Activated gamma-delta T cell treated with Interleukin-2 at 50 U/mL for 16 hours (primary cell): ENCODE data around the gene POLR3G.

Experiments
- DNase-seq: peaks from one replicate; pipeline ENCODE4 v3.0.0-alpha.2; 2020

POLR3G gene

DNA sequence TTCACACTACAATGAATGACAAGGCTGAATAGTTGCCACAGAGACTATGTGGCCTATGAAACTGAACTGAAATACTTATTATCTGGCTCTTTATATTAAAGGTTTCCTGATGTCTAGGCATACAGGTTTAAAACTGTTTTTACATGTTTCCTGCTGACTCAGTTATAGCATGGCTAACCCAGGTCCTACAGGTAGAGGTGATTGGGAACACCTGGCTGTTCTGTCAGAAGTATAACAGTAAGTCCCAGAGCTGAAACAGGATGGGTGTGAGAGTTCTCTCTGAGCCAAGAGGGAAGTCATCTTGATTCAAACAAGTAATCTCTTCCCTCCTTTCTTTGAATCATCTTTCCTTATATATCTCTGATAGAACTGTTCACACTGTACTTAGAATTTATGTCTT is 79.0 kb downstream of the POLR3G start:
- DNase-seq, result no peak

DNA sequence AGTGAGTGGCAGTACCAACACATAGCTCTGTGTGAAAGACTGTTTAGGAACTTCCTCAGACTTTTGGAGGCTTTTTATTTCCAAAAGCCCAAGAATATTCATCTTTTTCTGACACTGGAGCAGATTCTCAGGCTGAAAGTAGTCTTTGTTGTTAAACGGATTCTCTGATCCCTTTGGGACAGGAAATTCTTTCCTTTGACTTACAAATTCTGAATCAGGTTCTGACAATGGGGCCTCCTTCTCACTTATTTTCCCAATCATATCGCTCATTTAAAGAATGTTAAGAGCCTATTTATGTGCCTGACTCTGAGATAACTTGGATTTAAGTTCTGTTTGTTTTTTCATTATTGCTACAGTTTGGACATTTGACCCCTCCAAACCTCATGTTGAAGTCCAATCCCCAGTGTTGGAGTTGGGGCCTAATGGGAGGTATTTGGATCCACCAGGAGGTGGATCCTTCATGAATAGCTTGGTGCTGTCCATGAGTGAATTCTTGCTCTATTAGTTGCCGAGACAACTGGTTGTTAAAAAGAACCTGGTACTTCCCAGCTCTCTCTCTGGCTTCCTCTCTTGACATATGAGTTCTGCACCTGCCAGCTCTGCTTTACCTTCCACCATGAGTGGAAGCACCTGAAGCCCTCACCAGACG is 79.8 kb downstream of the POLR3G start:
- DNase-seq, result no peak

DNA sequence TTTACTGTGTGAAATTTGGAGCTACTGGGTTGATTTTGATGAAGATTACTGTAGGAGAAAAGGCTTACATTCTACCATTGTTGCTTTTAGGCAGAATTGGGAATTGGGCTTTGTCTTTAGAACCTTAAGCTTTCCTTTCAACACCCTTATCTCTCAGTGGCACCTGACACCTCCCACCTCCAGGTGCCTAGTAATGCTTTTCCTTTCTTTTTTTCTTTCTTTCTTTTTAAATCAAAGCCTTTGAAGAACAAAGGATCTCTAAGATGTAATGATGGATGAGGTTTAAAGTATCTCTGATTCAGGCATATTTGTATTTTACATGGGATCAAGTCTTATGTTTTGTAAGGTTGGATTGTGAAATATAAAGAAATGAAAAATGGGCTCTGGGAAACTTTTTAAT is 81.0 kb downstream of the POLR3G start:
- DNase-seq, result no peak

DNA sequence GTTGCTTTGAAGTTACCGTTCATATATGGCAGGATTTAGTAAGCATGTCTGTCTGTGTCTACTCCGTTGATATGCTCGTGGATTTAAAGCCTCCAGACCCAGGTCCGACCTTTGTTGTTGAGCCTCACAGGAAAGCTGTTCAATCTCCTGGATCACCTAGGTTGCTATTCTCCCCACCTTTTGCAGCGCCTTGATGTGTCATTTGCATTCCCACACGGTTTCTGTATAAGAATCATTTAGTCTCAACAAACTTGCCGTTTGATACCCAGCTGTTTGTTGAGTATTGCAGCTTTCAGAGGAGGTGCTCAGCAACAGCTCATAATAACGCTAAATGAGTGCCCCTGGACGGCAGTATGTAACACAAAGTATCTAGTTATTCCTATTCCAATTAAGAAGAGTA is 82.7 kb downstream of the POLR3G start:
- DNase-seq, result no peak

DNA sequence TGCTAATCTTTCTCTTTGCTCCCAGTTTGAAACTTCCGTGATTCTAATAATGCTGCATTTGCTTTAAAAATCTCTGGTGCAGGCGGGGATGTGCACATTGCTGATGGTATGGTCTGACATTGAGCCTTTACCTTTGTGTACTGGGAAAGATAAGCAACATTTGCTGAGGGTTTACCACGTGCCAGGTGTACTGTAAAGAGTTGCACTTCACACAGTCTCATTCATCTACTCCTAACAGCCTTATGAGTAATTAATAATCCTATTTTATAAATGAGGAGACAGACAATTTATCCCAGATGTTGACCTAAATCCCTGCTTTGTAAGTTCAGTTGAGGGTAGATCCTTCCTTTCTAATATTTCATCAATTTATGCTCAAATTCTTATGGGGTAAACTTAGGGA is 83.2 kb downstream of the POLR3G start:
- DNase-seq, result no peak

DNA sequence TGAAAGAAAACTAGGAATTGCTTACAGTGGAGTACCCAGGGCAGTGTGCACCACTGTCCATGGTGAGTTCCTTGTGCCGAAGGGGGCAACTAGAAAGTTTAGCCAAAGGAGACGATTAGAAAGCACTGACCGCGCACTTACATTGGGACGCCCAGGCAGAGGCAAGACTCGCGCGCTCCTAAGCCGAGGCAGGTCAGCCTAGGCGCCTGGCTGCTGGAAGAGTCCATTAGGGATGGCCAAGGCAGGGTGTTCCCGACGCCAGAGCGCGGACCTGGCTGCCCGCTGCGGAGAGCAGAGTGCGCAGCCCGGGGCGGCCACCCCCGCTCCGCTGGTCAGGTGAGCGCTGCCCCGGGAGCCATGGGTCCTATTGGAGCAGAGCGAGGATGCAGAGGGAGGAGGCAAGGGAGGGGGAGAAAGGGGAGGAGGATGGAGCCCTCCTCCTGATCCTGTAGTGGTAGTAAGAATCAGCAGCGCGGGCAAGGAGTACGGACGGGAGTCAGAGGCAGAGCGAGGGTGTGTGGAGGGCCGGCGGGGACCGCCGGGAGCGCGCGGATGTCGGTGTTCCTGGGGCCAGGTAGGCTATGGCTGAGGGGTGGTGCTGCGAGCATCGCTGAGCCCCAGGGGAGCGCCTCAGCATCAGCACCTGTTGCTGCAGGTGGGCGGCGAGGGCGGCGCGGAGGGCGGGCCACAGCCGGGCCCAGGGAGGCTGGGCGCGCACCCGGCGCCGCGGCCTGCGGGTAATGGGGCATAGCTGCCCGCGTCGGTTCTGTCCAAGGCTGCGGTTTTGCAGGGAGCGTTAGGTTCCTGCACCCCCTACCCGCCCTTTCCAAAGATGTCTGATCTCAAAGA is 83.9 kb downstream of the POLR3G start, which contains the start of gene ADGRV1:
ADGRV1 (plus strand) TSS at position 454 of the 849 bp plus-strand sequence; CDS start at position 553, 99 bp downstream.
- DNase-seq, result no peak

DNA sequence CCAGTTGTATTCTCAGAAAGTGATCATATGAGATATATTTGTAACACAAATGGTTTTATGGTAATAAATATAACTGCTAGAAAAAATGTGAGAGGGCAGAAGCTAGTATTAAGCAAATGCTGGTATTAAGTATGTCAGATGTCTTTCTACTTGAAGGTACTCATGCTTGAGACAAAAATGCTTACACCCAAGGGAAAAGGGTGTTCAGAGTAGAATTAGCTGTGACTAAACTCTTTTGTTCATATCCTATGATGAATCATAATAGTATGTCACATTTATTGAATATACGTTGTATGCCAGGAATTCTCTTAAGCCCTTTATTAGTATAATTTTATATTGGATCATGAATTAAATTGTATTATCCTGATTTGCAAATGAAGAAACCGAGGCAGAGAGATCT is 86.1 kb downstream of the POLR3G start:
- no peak for DNase-seq

DNA sequence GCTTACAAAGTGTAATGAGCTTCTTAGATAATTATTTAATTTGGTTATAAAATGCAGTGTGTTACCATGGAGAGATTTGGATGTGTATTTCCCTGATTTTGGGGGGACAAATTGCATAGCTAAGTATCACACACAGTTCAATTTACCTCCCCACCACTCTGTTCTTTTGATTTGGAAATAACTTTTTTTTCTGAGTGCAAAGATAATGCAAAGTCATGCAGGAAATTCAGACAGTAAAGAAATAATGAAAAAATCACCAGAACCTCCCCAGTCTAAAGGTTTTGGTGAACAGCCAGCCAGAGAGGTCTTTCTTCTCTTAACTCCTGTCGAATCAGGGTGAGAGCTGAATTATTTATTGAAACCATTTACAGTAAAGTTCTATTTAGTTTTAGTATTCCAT is 87.1 kb downstream of the POLR3G start:
- no peak for DNase-seq

DNA sequence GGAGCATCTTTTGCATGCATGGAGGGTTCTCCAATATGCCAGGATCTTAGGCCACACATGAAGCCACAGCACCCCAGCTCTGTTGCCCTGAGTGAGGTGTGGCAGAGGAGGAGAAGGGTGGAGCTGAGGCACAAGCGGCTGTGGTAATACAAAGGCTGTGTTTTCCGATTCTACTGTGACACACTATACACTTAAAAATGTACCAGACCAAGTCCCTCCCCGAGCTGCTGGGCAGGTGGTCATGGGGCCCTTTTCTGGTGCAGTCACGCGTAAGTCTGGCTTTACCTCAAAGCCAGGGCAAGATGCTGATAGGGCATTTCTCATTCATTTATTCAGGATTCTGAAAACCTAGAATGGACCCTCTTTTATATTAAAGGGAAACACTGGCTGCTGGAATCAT is 87.7 kb downstream of the POLR3G start:
- no peak for DNase-seq

DNA sequence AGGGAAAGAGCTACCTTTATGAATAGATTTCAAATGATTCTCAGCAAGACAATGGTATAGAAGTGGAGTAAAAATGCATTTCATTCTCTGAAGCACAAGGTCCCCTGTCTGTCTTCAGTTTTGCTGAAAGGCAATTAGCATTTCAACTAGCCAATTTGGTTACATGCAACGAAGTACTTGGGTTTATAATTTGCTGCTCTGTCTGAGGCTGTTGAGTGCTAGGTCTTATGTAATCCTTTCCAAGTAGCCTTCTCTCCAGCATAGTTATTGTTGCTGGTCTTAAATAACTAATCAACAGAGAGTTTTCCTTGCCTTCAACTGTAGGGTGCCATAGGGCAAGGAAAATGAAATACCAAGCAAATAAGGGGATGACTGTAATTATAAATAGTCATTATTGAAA is 88.4 kb downstream of the POLR3G start:
- no peak for DNase-seq
